Stimulated activated effector memory CD8-positive, alpha-beta T cell treated with anti-CD3 and anti-CD28 coated beads, Interleukin-12 subunit alpha, Interleukin-12 subunit beta, amount 100 ng/mL, for 72 hours (primary cell): Measurements from ENCODE around the gene STRADB.

Experiments
- ATAC-seq: fragments of 150-1000 bp; cut with Tn5 transposase; 2 replicates; pipeline ENCODE4 v1.10.0; 2021
- DNase-seq, 2 donors: peaks; one replicate each; pipeline ENCODE4 v3.0.0; 2021 to 2022; ENCODE audit warnings: low spot score in 2 of 2
- H3K27ac Mint-ChIP-seq: one replicate; pipeline ENCODE4 v1.8.0; 2022; ENCODE audit warnings: mild to moderate bottlenecking, mixed read lengths
- H3K36me3 Mint-ChIP-seq: one replicate; pipeline ENCODE4 v1.8.0; 2022; ENCODE audit warnings: mild to moderate bottlenecking, mixed read lengths
- H3K4me1 Mint-ChIP-seq: one replicate; pipeline ENCODE4 v1.8.0; 2022; ENCODE audit warnings: mixed read lengths
- H3K4me3 Mint-ChIP-seq: one replicate; pipeline ENCODE4 v1.8.0; 2022; ENCODE audit warnings: mild to moderate bottlenecking, mixed read lengths
- H3K9me3 Mint-ChIP-seq: one replicate; pipeline ENCODE4 v1.8.0; 2022; ENCODE audit warnings: mixed read lengths

Gene STRADB

DNA sequence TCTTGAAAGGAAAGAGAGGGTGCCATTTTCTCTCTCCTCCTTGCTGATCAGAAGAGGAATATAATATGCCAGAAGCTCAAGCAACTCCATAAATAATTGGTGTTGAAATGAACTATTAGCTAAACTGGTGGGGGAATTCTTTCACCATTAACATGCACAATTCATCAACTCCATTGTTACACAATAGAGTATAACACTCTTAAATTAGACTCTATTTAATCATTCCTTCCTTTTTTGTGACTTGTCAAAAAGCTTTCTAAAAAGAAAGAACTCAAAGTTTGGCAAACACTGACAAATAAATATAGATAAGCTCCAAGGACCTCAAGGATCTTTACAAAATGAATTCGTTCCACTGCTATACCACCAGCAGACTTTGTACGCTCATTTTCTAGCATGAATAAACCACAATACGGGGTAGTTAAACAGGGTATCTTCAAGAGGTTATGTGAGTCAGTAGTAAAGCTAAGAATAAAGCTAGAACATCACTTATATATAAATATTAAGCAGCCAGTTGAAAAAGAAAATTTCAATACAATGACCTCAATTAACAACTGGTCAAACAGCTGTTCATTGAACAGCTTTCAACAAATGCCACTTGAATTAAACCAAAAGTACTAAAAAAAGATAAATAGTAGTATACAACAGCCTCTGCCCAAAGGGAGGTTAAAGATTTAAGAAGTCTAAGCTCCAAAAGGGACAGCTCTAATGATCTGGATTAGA lies 6.6 kb upstream of the STRADB start:
- H3K4me3 Mint-ChIP-seq, result no peak overlapping the region
- no peak overlapping the region for H3K27ac Mint-ChIP-seq
- no peaks in the 10 kb centered on the region for H3K36me3 Mint-ChIP-seq
- DNase-seq (no peak), ATAC-seq (no peak)
- peaks cover 35% of the 10 kb centered on the region for H3K4me1 Mint-ChIP-seq
- H3K9me3 Mint-ChIP-seq, result no peaks in the 10 kb centered on the region

DNA sequence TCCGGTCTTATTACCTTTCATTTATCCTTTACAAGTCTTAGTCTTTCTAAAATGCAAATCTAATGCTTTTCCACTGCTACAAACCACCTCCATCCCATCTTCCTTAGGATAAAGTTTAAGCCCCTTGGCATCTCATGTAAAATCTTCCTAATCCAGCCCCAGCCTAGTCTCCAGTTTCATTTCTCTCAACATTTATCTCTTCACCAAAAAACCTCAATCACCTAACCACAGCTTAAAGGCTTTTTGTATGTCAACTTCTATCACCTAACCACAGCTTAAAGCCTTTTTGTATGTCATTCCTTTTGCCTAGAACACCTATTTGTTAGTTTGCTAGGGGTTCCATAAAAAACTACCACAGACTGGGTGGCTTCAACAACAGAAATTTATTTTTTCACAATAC lies 4.5 kb upstream of the STRADB start:
- Mint-ChIP-seq H3K4me1 (peaks cover 37% of the 10 kb centered on the region), H3K9me3 (no peaks in the 10 kb centered on the region), H3K27ac (peak overlapping the region; percentile 88), H3K4me3 (no peak overlapping the region), H3K36me3 (peaks cover 12% of the 10 kb centered on the region)
- no peak for ATAC-seq
- DNase-seq, result no peak

DNA sequence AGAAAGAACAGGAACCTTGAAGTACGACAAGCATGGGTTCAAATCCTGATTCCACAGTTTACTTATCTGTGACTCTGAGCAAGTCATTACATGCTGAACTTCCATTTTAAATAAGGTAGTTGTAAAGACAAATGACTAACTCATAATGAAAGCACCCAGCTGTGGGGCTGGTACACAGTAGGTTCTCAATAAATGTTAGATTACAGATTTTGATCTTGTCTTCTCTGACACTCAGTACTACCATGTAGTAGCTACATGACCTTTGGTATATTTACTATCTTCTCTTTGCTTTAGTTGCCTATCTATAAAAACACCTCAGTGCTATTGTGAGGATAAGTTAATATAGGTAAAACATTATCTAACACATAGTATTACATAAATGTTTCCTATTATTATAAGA lies 3.5 kb upstream of the STRADB start:
- no peak for DNase-seq
- no peak for ATAC-seq
- peak overlapping the region; percentile 88 for H3K27ac Mint-ChIP-seq
- peaks cover 37% of the 10 kb centered on the region for H3K4me1 Mint-ChIP-seq
- H3K4me3 Mint-ChIP-seq, result peak overlapping the region; percentile 57
- H3K36me3 Mint-ChIP-seq, result peaks cover 12% of the 10 kb centered on the region
- no peaks in the 10 kb centered on the region for H3K9me3 Mint-ChIP-seq

DNA sequence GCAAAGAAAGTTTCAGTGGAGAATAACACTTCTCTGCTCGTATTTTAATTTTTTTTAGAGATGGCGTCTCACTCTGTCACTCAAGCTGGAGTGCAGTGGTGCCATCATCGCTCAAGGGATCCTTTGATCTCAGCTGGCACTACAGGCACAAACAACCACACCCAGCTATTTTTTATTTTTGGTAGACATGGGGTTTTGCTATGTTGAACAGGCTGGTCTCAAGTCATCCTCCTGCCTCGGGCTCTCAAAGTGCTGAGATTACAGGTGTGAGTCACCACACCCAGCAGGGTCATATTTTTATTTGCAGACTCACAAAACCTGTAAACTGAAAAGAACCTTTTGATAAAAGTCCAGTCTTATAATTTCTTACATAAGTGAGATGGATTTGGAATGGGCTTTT lies 2.8 kb upstream of the STRADB start:
- peak overlapping the region; percentile 57 for H3K4me3 Mint-ChIP-seq
- no peaks in the 10 kb centered on the region for H3K9me3 Mint-ChIP-seq
- H3K4me1 Mint-ChIP-seq, result peaks cover 37% of the 10 kb centered on the region
- H3K36me3 Mint-ChIP-seq, result peaks cover 12% of the 10 kb centered on the region
- no peak overlapping the region for H3K27ac Mint-ChIP-seq
- DNase-seq (no peak), ATAC-seq (no peak)

DNA sequence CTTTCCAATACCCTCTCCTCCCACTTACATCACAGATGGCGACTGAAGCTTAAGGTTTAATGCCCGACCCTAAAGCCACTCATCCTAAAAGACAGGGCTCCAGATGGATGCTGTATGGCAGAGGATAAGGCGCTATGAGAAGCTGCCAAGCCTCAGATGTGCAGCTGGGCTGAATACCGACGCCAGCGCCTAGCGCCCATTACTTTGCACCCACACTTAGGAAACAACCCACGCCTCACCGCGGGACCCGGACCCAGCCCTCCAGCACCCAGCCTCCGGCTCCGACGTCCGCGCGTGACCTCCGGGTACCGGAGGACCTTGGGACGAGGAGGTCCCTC lies 617 bp upstream of the STRADB start:
- peaks cover 12% of the 10 kb centered on the region for H3K36me3 Mint-ChIP-seq
- H3K4me1 Mint-ChIP-seq, result peaks cover 37% of the 10 kb centered on the region
- ATAC-seq (peak; percentile 31), DNase-seq (no peak)
- H3K27ac Mint-ChIP-seq, result peak overlapping the region; percentile 93
- H3K4me3 Mint-ChIP-seq, result peak overlapping the region; percentile 96
- H3K9me3 Mint-ChIP-seq, result no peaks in the 10 kb centered on the region

DNA sequence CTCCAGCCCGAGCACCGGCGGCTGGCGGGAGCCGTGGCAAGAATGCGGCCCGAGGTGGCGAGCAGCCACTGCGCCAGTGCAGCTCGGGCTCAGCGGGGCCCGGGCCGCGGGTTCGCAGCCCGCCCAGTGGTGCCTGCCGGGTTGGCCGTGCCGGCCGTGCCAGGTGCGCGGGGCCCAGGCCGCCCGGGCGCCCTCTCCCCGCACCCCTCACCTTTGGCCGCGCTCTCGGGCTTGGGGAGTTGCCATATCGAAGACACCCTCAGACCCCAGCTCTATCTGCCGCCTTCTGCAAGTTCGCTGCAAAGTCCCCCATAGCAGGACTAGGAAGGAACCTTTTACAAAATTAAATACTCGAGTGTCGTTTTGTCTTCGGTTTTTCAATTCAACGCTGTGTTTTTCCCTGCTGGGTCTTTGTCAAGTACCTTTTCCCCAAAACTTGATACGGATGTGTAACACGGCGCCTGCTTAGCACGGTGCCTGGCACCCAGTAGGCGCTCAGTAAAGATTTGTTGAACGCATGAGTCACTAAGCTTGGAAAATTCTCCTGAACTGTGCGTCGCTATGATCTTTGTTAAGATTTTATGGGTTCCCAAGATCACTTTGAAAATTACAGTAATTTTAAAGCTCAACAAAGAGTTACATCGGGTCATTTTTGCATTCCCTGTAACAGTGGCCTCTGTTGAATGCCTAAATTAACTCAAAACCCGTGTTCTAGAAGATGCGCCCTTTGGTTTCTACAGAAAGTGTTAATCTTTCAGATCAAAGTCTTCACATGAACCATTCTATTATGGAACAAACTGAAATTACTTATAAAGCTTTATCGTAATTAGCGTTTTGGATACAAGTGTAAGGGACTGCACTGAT lies 750 bp downstream of the STRADB start:
- DNase-seq (no peak), ATAC-seq (peak; percentile 45)
- Mint-ChIP-seq H3K9me3 (no peaks in the 10 kb centered on the region), H3K27ac (peak overlapping the region; percentile 93), H3K36me3 (peaks cover 12% of the 10 kb centered on the region), H3K4me3 (peak overlapping the region; percentile 96), H3K4me1 (peaks cover 25% of the 10 kb centered on the region)

DNA sequence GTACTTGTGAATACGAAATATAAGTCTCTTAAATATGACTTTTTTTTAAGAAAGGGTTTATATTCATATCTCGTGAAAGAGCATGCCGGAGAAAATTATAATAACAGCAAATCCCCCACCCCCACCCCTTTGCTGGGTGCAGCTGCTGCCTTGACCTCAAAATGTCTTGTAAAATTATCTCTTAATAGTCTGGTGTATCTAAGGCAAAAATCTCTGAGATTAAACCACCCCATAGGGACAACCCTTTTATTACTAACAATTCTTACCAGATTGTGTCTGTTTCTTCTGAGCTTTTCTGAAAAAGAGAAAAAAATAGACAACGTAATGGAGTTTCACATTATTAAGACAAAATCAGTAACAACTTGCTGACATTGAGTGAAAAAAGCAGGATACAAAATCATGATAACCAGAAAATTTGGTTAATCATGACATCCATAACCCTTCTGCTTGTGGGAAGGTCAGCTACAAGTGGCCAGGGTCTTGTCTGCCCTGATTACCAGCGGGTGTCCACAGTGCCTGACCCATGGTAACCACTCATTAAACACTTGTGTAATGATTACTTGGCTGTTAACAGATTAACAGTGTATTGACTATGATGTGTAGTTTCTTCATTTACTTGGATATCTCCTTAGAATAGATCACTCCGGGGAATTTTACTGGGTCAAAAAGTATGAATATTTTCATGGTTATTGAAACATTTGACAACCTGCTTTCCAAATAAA lies 1.5 kb downstream of the STRADB start:
- H3K36me3 Mint-ChIP-seq, result peaks cover 12% of the 10 kb centered on the region
- H3K9me3 Mint-ChIP-seq, result no peaks in the 10 kb centered on the region
- no peak overlapping the region for H3K27ac Mint-ChIP-seq
- peak overlapping the region; percentile 96 for H3K4me3 Mint-ChIP-seq
- no peak for ATAC-seq
- DNase-seq, result no peak
- peaks cover 17% of the 10 kb centered on the region for H3K4me1 Mint-ChIP-seq

DNA sequence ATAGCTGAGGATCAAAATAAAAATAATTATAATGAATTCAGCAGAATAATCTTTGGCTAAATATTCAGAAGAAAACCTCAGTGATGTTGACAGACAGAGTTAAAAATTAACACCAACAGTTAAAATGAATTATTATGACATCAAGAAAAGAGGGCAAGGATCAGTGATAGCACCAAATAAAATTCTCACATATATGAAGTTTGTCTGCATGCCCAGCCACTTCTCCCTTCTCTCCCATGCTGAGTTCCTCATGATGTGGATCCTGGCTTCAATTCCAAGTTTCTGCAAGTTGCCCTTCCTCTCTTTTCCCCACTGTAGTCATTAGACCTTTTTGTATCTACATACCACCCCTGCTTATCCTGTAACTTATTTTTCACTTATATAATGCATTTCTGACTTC lies 6.8 kb downstream of the STRADB start:
- H3K9me3 Mint-ChIP-seq, result no peaks in the 10 kb centered on the region
- DNase-seq, result no peak
- H3K4me1 Mint-ChIP-seq, result no peaks in the 10 kb centered on the region
- peaks cover 8% of the 10 kb centered on the region for H3K36me3 Mint-ChIP-seq
- no peak overlapping the region for H3K4me3 Mint-ChIP-seq
- ATAC-seq, result no peak
- peak overlapping the region; percentile 1 for H3K27ac Mint-ChIP-seq

DNA sequence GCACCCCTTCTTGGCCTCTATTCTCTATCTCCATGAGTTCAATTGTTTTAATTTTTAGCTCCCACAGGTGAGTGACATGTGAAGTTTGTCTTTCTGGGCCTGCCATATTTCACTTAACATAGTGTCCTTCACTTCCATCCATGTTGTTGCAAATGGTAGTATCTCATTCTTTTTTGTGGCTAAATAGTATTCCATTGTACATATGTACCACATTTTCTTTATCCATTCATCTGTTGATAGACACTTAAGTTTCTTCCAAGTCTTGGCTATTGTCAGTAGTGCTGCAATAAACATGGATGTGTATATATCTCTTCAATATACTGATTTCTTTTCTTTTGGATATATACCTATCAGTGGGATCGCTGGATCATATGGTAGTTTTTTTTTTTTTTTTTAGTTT lies 9.0 kb downstream of the STRADB start:
- no peaks in the 10 kb centered on the region for H3K4me1 Mint-ChIP-seq
- H3K36me3 Mint-ChIP-seq, result peaks cover 8% of the 10 kb centered on the region
- no peak overlapping the region for H3K27ac Mint-ChIP-seq
- no peak overlapping the region for H3K4me3 Mint-ChIP-seq
- H3K9me3 Mint-ChIP-seq, result no peaks in the 10 kb centered on the region
- DNase-seq (no peak), ATAC-seq (no peak)

DNA sequence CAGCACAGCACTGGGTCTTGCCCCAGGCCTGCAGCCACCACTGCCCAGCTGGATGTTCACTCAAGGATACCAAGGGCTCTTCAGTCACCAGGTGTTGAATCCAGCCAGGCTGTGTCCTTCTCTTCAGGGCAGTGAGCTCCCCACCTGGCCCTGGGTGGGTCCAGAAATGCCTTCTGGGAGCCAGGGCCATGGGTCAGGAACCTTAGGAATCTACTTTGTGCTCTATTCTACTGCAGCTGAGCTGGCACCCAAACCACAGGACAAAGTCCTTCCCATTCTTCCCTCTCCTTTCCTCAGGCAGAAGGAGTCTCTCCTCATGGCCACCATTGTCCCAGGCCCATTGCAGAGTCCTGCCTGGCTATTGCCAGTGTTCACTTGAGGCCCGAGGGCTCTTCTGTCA lies 13.0 kb downstream of the STRADB start:
- H3K27ac Mint-ChIP-seq, result no peak overlapping the region
- H3K4me1 Mint-ChIP-seq, result no peaks in the 10 kb centered on the region
- peaks cover 8% of the 10 kb centered on the region for H3K36me3 Mint-ChIP-seq
- DNase-seq, result no peak
- H3K4me3 Mint-ChIP-seq, result no peak overlapping the region
- H3K9me3 Mint-ChIP-seq, result no peaks in the 10 kb centered on the region
- no peak for ATAC-seq

DNA sequence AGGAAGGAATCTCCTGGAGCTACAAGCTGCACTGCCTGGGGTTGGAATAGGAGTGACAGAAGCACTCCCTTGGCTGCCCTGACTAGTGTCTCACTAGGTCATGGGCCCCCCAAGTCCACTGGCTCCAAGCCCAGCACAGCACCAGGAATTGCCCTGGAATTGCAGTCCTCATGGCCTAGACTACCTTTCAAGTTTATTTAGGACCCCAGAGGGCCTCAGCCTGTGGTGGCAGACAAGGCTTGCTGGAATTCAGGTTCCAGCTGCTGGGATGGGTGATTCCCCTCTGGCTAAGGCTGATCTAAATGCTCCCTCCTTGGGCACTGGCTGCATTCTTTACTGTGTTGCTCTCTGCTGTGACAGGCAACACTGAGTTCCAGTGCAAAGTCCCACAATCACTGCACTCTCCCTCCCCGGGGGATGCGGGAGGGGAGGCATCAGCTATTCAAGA lies 14.0 kb downstream of the STRADB start:
- Mint-ChIP-seq H3K36me3 (peaks cover 10% of the 10 kb centered on the region), H3K4me1 (no peaks in the 10 kb centered on the region), H3K4me3 (no peak overlapping the region), H3K27ac (no peak overlapping the region), H3K9me3 (no peaks in the 10 kb centered on the region)
- DNase-seq (no peak), ATAC-seq (no peak)

DNA sequence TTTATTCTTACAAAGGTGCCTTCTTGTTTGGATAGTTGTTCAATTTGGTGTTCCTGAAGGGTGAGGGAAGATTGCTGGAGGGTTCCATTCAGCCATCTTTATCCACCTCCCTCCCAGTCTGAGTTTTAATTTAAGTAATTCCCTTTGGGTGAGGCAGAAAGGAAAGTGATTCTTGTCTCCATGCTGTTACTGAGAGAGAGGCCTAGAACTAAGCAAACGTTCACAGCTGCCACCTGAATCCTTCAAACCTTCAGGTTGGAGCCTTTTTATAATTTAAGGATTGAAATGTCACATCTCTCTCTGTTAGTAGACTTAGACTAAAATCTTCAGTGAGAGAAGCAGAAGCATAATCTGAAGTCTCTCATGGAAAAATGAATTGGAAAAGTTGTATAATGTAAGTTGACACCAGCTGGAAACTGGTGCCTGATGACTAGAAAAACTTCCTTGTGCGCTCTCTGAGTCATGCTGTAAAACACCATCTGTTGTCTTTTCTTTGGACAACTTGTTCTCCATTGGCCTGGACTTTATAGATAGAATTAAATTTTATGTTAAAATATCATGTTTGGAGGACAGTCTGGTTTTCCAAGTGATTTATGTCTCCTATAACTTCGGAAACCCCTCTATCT lies 14.6 kb downstream of the STRADB start:
- H3K4me1 Mint-ChIP-seq, result no peaks in the 10 kb centered on the region
- H3K9me3 Mint-ChIP-seq, result no peaks in the 10 kb centered on the region
- H3K36me3 Mint-ChIP-seq, result peaks cover 6% of the 10 kb centered on the region
- no peak overlapping the region for H3K27ac Mint-ChIP-seq
- H3K4me3 Mint-ChIP-seq, result no peak overlapping the region
- DNase-seq (no peak), ATAC-seq (no peak)

DNA sequence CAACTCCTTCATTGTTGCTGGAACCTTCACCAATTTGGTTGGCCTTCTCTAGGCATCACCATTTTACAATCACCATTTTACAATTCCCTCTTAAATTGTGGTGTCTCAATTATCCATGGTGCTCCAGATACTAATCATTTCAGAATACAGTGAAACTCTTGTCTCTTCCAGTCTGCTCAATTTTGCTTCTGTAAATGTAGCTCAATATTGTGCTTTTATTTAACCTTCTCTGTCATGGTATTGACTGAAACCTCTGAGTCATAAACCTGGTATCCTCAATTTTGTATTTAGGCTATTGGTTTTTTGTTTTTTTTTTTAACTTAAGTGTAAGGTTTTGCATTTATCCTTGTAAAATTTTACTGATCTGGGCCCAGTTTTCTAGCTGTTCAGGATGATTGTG lies 16.1 kb downstream of the STRADB start:
- Mint-ChIP-seq H3K27ac (no peak overlapping the region), H3K4me1 (no peaks in the 10 kb centered on the region), H3K9me3 (no peaks in the 10 kb centered on the region), H3K4me3 (no peak overlapping the region), H3K36me3 (peaks cover 12% of the 10 kb centered on the region)
- DNase-seq, result no peak
- no peak for ATAC-seq

DNA sequence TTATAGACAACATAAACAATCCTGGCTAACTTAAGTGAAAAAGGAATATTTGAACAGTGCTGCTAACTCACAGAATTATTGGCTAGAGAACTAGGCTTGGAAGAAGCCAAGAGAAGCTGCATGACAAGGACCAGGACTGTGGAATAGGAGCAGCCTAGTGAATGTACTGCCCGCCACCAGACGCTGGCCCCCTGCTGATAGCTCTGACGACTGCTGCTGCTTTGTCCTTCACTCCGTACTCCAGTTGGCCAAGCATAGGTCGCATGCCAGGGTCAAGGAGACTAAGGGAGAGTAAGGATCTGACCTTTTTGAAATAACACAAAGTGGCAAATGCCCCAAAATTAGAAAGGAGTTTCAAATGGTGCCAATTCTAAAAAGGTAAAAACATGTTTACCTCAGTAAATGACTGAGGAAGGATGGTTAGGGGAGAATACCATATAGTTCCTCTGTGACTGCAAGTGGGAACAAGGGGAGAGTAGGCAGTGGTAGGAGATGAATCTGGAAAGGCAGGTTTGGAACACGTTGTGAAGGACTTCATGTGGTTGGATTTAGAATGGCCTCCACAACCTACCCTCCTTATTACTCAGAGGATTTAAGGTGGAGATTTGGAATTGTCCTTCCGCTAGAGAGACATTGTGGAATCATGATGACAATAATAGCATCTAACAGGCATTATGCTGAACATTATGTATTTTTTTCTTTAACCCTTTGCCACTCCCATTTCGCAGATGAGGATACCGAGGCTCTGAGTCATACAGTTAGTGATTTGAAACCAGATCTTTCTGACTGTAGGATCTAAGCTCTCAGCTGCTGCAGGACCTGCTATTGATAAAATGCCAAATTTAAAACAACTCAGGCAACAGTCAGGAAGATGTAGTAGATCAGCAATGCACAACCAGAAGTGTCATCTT lies 19.5 kb downstream of the STRADB start:
- Mint-ChIP-seq H3K27ac (no peak overlapping the region), H3K4me1 (no peaks in the 10 kb centered on the region), H3K36me3 (peaks cover 37% of the 10 kb centered on the region), H3K9me3 (no peaks in the 10 kb centered on the region), H3K4me3 (no peak overlapping the region)
- ATAC-seq (no peak), DNase-seq (no peak)
